OCI-LY3 (cell line): Measurements from ENCODE around the gene SPG7.

Experiments used
- H2AFZ ChIP-seq: fragments of 200-600, 300-600 bp; shearing (Covaris generic); 2 replicates; pipeline ENCODE4 v1.6.0; 2014; ENCODE audit warnings: antibody characterized with exemption, low read depth, low read length
- H3K27ac ChIP-seq: fragments of 200-600, 300-600 bp; sonication (generic); 2 replicates; pipeline ENCODE4 v1.5.1; 2014; ENCODE audit warnings: mild to moderate bottlenecking, low read length, moderate library complexity, mixed read lengths
- H3K27me3 ChIP-seq: fragments of 200-600, 300-600 bp; sonication (generic); 2 replicates; pipeline ENCODE4 v1.6.1; 2014; ENCODE audit warnings: low read depth, low read length, mixed read lengths
- H3K36me3 ChIP-seq: fragments of 200-600, 300-600 bp; sonication (generic); replicated peaks from 2 replicates; pipeline ENCODE3; 2014; ENCODE audit warnings: low read depth, low read length, mixed read lengths
- H3K4me1 ChIP-seq: fragments of 300-600, 200-600 bp; sonication (generic); 2 replicates; pipeline ENCODE4 v1.6.1; 2014; ENCODE audit warnings: low read length, mixed read lengths
- H3K4me2 ChIP-seq: fragments of 200-600, 300-600 bp; sonication (generic); 2 replicates; pipeline ENCODE4 v1.6.1; 2014; ENCODE audit warnings: low read length, mixed read lengths
- H3K4me3 ChIP-seq: fragments of 300-600, 200-600 bp; sonication (generic); 2 replicates; pipeline ENCODE4 v1.5.1; 2014; ENCODE audit warnings: antibody characterized with exemption, mild to moderate bottlenecking, low read length, moderate library complexity
- H3K79me2 ChIP-seq: fragments of 300-600, 200-600 bp; shearing (Covaris generic); 2 replicates; pipeline ENCODE4 v1.6.1; 2014; ENCODE audit warnings: mild to moderate bottlenecking, low read length, mixed read lengths
- H3K9ac ChIP-seq: fragments of 300-600, 200-600 bp; shearing (Covaris generic); 2 replicates; pipeline ENCODE4 v1.6.0; 2014; ENCODE audit warnings: mild to moderate bottlenecking, low read length, moderate library complexity
- H3K9me3 ChIP-seq: fragments of 200-600, 300-600 bp; shearing (Covaris generic); 2 replicates; pipeline ENCODE4 v1.6.1; 2014; ENCODE audit warnings: low read length, mixed read lengths; ENCODE audit not compliant: insufficient read depth
- H4K20me1 ChIP-seq: fragments of 200-600, 300-600 bp; sonication (generic); 2 replicates; pipeline ENCODE4 v1.6.1; 2016; ENCODE audit warnings: low read length, mixed read lengths; ENCODE audit not compliant: insufficient read depth
- EZH2phosphoT487 ChIP-seq: fragments of 200-600 bp; shearing (Covaris generic); IDR thresholded peaks from 2 replicates; pipeline ENCODE4 v1.6.1; 2018; ENCODE audit warnings: antibody characterized with exemption, mixed run types, low read depth
- TF ChIP-seq, protein P1 (sequence below): fragments of 200-600, 300-600 bp; sonication (generic); IDR thresholded peaks from 2 replicates; pipeline ENCODE4 v1.5.1; 2014; ENCODE audit warnings: antibody characterized with exemption, low read length, low read depth

Gene SPG7

DNA sequence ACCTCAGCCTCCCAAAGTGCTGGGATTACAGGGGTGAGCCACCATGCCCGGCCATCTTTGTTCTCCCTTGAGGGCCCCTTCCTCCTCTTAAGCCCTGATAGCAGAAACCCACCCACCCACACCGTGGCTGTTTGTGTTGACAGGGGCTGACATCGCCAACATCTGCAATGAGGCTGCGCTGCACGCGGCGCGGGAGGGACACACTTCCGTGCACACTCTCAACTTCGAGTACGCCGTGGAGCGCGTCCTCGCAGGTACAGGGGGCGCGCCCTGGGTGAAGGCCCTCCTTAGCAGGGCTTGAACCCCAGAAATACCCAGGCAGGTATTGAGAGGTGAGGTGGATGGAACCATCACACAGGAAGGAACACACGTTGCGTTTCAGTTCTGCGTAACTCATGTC, 39.7 kb downstream of the SPG7 start:
- H3K27ac ChIP-seq: no peak overlapping the region

DNA sequence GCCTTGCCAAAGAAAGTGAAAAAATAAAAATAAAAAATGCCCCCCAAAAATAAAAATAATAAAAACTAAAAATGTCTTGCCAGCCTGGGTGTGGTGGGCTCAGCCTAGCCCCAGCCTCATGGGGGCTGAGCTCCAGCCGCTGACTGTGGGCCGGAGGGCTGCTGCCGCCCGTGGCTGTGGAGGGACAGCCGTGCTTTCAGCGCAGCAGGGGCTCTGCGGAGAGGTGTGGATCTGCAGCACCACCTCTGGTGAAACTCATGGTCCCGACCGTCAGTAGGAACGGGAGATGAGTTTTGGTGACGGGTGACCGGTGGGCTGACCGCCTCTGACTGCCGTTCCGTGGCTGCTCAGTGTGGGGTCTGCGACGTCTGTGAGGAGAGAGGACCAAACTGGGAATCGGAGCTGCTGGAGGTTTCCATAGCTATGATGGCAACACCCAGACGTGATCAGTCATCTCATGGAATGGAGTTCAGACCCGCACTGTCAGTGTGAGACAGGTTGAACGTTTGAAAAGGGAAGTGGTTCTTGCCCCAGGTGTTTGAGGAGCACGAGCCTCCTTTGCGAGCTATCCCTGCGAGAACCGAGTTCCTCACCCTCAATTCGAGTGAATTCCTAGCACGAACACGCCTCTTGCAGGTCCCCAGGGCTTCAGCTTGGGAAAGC, 40.3 kb downstream of the SPG7 start:
- TF ChIP-seq, protein P1, sequence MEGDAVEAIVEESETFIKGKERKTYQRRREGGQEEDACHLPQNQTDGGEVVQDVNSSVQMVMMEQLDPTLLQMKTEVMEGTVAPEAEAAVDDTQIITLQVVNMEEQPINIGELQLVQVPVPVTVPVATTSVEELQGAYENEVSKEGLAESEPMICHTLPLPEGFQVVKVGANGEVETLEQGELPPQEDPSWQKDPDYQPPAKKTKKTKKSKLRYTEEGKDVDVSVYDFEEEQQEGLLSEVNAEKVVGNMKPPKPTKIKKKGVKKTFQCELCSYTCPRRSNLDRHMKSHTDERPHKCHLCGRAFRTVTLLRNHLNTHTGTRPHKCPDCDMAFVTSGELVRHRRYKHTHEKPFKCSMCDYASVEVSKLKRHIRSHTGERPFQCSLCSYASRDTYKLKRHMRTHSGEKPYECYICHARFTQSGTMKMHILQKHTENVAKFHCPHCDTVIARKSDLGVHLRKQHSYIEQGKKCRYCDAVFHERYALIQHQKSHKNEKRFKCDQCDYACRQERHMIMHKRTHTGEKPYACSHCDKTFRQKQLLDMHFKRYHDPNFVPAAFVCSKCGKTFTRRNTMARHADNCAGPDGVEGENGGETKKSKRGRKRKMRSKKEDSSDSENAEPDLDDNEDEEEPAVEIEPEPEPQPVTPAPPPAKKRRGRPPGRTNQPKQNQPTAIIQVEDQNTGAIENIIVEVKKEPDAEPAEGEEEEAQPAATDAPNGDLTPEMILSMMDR: no peak
- TF ChIP-seq EZH2phosphoT487: no peak
- H3K36me3 ChIP-seq: peaks cover 18% of the 10 kb centered on the region
- H3K27ac ChIP-seq: no peak overlapping the region

More for the DNA sequence above, 39.7 kb downstream of the SPG7 start:
- Histone ChIP-seq H3K9me3 (no peaks in the 10 kb centered on the region), H2AFZ (no peak overlapping the region), H3K79me2 (no peaks in the 10 kb centered on the region), H3K9ac (no peak overlapping the region), H3K36me3 (peaks cover 18% of the 10 kb centered on the region), H3K4me2 (no peak overlapping the region), H3K27me3 (no peaks in the 10 kb centered on the region), H4K20me1 (no peaks in the 10 kb centered on the region), H3K4me1 (no peaks in the 10 kb centered on the region), H3K4me3 (no peak overlapping the region)
- TF ChIP-seq EZH2phosphoT487: no peak
- TF ChIP-seq, protein P1: no peak

GRCh38 chr16:89549007-89549700, 41.0 kb downstream of the SPG7 start:
- H4K20me1 ChIP-seq: no peaks in the 10 kb centered on the region
- no peaks in the 10 kb centered on the region for H3K4me1 ChIP-seq
- peaks cover 16% of the 10 kb centered on the region for H3K36me3 ChIP-seq
- no peaks in the 10 kb centered on the region for H3K79me2 ChIP-seq
- H2AFZ ChIP-seq: no peak overlapping the region
- TF ChIP-seq, protein P1: no peak
- TF ChIP-seq EZH2phosphoT487: no peak
- no peaks in the 10 kb centered on the region for H3K27me3 ChIP-seq
- H3K9ac ChIP-seq: no peak overlapping the region
- H3K9me3 ChIP-seq: no peaks in the 10 kb centered on the region
- no peak overlapping the region for H3K27ac ChIP-seq
- no peak overlapping the region for H3K4me2 ChIP-seq
- H3K4me3 ChIP-seq: no peak overlapping the region

More for the DNA sequence above, 40.3 kb downstream of the SPG7 start:
- Histone ChIP-seq H3K9ac (no peak overlapping the region), H3K9me3 (no peaks in the 10 kb centered on the region), H4K20me1 (no peaks in the 10 kb centered on the region), H2AFZ (no peak overlapping the region), H3K4me1 (no peaks in the 10 kb centered on the region), H3K4me2 (no peak overlapping the region), H3K4me3 (no peak overlapping the region), H3K27me3 (no peaks in the 10 kb centered on the region), H3K79me2 (no peaks in the 10 kb centered on the region)

- TF ChIP-seq, protein P1: no peak
- no peak for TF ChIP-seq EZH2phosphoT487
- H3K9ac ChIP-seq: no peak overlapping the region
- H4K20me1 ChIP-seq: no peaks in the 10 kb centered on the region
- no peak overlapping the region for H3K4me3 ChIP-seq
- no peak overlapping the region for H3K27ac ChIP-seq
- peaks cover 16% of the 10 kb centered on the region for H3K36me3 ChIP-seq
- H3K4me1 ChIP-seq: no peaks in the 10 kb centered on the region
- no peaks in the 10 kb centered on the region for H3K9me3 ChIP-seq
- no peaks in the 10 kb centered on the region for H3K79me2 ChIP-seq
- no peak overlapping the region for H3K4me2 ChIP-seq
- H2AFZ ChIP-seq: no peak overlapping the region
- H3K27me3 ChIP-seq: no peaks in the 10 kb centered on the region
Observed at GRCh38 chr16:89550421-89551007, 42.3 kb downstream of the SPG7 start.
